IPS DF 6.9 (cell line): Measurements from ENCODE around the gene FHOD3.

Experiments used
- DNase-seq: peaks from one replicate; pipeline ENCODE4 v3.0.0-alpha.2; 2013; ENCODE audit warnings: low read depth, low spot score
- H3K27ac ChIP-seq: one replicate; pipeline ENCODE4 v1.5.1; 2013; ENCODE audit warnings: low read length, control low read depth
- H3K27me3 ChIP-seq: 2 replicates; pipeline ENCODE4 v1.6.1; 2013; ENCODE audit warnings: mild to moderate bottlenecking, low read length; ENCODE audit not compliant: control insufficient read depth, insufficient read depth
- H3K36me3 ChIP-seq: 2 replicates; pipeline ENCODE4 v1.6.1; 2013; ENCODE audit warnings: low read length; ENCODE audit not compliant: control insufficient read depth, insufficient read depth
- H3K4me1 ChIP-seq: 2 replicates; pipeline ENCODE4 v1.6.1; 2013; ENCODE audit warnings: low read length; ENCODE audit not compliant: control insufficient read depth, insufficient read depth
- H3K4me3 ChIP-seq: 2 replicates; pipeline ENCODE4 v1.5.1; 2013; ENCODE audit warnings: mild to moderate bottlenecking, low read length
- H3K9me3 ChIP-seq: 2 replicates; pipeline ENCODE4 v1.6.1; 2013; ENCODE audit warnings: low read length, inconsistent platforms; ENCODE audit not compliant: control insufficient read depth, insufficient read depth
- WGBS: extraction: QIAGEN DNeasy Blood & Tissue Kit; methylation state at CpG from one replicate; pipeline ENCODE4 v1.1.7; 2013; ENCODE audit warnings: mixed read lengths, missing lambda C conversion rate; ENCODE audit not compliant: insufficient read length, insufficient coverage; 5-methylcytosine and 5-hydroxymethylcytosine counted together

The FHOD3 gene

DNA sequence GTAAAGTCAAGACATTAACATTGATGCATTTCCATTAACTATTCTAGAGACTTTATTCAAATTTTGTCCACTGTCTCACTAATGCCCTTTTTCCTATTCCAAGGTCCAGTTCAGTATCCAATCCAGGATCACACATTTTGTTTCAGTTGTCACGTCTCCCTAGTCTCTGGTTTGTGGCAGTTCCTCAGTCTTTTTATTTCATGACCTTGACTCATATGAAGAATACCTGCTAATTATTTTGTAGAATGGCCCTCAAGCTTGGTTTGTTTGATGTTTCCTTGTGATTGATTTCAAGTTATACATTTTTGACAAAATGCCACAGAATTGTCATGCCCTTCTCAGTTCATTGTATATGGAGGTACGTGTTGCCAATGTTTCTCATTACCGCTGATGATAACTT lies 145.2 kb downstream of the FHOD3 start:
- WGBS = no CpG with 5 or more reads among the region's 3 CpGs
- DNase-seq = no peak
- Histone ChIP-seq H3K36me3 (no peaks in the 10 kb centered on the region), H3K4me3 (no peak overlapping the region), H3K27ac (no peak overlapping the region), H3K27me3 (no peaks in the 10 kb centered on the region), H3K4me1 (peaks cover 4% of the 10 kb centered on the region; the same call in 1 of the 2 replicates), H3K9me3 (no peaks in the 10 kb centered on the region)

GRCh38 chr18:36446059-36446458 lies 148.5 kb downstream of the FHOD3 start:
- Histone ChIP-seq H3K36me3 (no peaks in the 10 kb centered on the region), H3K27ac (no peak overlapping the region), H3K4me3 (no peak overlapping the region), H3K9me3 (no peaks in the 10 kb centered on the region), H3K4me1 (peaks cover 2% of the 10 kb centered on the region; the same call in 1 of the 2 replicates), H3K27me3 (no peaks in the 10 kb centered on the region)
- DNase-seq = no peak
- WGBS = no CpG with 5 or more reads among the region's 11 CpGs

- no peak for DNase-seq
- Histone ChIP-seq H3K9me3 (no peaks in the 10 kb centered on the region), H3K27me3 (no peaks in the 10 kb centered on the region), H3K36me3 (no peaks in the 10 kb centered on the region), H3K4me3 (no peak overlapping the region), H3K4me1 (peaks cover 6% of the 10 kb centered on the region), H3K27ac (peak overlapping the region; percentile 21)
- WGBS = no CpG with 5 or more reads among the region's 3 CpGs
Observed at GRCh38 chr18:36448384-36449290, 151.1 kb downstream of the FHOD3 start.

DNA sequence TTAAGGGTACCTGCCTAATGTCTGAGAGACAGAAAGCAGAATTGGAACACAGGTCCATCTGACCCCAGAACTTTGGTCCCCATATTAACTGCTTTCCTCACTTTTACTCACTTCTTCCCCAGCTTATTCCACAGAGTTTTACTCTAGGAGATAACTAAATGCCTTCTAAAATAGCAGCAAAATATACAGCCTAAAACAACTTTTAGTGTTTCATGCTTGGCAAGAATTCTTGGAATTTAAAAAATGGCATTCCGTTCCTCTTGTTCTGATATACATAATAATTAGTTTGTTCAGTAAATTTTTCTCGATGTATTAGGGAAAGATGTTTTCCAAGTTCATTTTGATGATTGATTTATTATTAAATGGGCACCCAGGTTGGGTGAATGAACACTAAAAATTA lies 151.9 kb downstream of the FHOD3 start:
- Histone ChIP-seq H3K27me3 (no peaks in the 10 kb centered on the region), H3K9me3 (no peaks in the 10 kb centered on the region), H3K36me3 (no peaks in the 10 kb centered on the region), H3K4me1 (peaks cover 7% of the 10 kb centered on the region), H3K27ac (peak overlapping the region; percentile 65), H3K4me3 (no peak overlapping the region)
- DNase-seq = no peak
- no CpG with 5 or more reads among the region's 2 CpGs for WGBS

DNA sequence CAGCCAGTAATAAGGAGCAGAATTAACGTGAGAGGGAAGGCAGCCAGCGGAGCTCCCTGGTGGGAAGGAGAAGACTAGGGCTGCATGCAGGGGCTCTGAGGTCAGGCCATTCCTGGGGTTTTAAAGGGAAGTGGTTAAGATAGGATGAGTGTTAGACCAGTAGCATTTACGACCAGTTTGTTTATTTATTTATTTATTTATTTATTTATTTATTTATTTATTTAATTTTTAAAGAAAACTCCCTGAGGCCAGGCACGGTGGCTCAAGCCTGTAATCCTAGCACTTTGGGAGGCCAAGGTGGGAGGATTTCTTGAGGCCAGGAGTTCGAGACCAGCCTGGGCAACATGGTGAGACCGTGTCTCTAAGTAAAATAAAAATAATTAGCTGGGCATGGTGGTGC lies 152.8 kb downstream of the FHOD3 start:
- Histone ChIP-seq H3K27ac (no peak overlapping the region), H3K4me1 (peaks cover 7% of the 10 kb centered on the region), H3K9me3 (no peaks in the 10 kb centered on the region), H3K36me3 (no peaks in the 10 kb centered on the region), H3K4me3 (no peak overlapping the region), H3K27me3 (no peaks in the 10 kb centered on the region)
- DNase-seq = no peak
- WGBS = no CpG with 5 or more reads among the region's 6 CpGs

DNA sequence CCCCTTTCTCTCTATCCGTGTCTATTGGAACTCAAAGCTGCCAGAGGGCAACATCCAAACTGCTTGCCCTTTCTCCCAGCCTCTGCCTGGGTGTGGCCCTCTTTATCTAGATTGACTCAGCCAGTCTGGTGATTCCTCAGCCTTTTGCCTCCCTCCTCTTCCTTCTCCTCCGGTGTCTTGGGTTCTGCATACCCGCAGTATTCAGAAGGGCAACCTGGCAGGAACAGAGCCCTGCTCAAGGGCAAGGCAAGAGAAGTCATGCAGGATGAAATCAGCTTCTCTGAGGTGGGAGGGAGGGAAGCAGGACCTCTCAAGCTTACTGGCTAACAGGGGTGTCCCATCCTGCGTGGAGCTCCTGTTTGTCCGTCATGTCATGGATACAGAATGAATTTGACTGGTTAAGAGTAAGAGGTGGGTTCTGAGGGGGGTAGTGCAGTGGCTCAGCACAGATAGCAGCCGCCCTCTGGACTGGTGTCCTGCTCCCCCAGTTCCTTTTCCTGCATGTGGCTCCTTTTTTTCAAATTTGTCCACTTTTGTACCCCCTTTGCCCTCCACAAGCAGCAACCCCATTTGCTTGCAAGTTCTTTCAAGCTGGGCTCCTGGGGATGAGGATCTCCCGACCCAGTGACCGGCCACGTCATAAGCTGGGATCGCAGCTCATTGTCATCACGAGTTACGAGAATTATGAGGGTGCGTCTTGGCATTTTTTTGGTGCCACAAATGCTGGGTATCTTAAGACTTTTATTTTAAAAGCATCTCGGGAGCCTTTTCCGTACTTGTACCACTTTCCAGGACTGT lies 154.1 kb downstream of the FHOD3 start:
- Histone ChIP-seq H3K27ac (no peak overlapping the region), H3K4me1 (peaks cover 7% of the 10 kb centered on the region), H3K36me3 (no peaks in the 10 kb centered on the region), H3K9me3 (no peaks in the 10 kb centered on the region), H3K4me3 (no peak overlapping the region), H3K27me3 (no peaks in the 10 kb centered on the region)
- no CpG with 5 or more reads among the region's 15 CpGs for WGBS
- no peak for DNase-seq

DNA sequence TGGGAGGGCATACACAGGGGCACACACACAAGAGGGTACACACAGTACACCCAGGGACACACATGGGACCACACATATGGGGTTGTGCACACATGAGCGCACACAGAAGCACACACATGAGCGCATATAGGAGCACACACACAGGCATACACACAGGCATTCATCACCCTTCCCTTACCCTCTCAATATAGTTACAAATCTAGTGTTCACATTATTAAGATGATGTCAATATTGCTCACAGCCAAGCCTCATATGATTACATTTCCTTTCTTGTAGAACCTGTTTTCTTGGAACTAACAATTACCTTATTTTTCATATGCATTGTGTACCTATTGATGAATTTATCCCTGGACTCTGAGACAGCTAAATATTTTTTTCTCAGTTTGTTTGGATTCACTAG lies 156.7 kb downstream of the FHOD3 start:
- no peaks in the 10 kb centered on the region for H3K27me3 ChIP-seq
- no CpG with 5 or more reads among the region's 2 CpGs for WGBS
- H3K27ac ChIP-seq = no peak overlapping the region
- H3K4me3 ChIP-seq = no peak overlapping the region
- H3K9me3 ChIP-seq = no peaks in the 10 kb centered on the region
- peaks cover 6% of the 10 kb centered on the region for H3K4me1 ChIP-seq
- DNase-seq = no peak
- H3K36me3 ChIP-seq = no peaks in the 10 kb centered on the region

DNA sequence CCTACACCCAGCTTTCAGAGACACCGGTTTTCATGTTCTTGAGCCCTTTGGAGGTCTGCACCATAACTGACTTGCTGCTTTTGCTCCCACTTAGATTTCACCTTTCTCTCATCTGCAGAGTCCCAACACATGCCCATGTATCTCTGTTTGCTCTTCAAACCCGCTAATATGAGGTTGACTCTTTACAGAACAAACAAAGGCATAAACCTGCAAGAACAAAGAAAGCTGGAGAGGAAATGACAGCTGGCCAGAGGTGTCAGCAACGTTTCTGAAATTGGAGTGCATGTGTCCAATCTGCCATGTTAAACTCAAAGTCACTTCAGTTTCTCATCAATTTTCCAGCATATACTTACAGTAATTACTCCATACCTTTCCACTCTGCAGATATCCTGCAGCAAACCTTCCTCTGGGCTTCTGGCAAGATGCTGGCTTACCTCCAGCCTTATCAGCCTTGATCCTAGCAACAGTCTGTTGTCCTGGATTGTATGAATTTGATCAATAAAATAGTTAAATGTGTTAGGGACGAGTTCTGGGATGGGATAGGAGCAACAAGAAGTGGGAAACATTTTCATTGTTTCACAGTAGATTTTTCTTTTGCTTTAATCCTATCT lies 157.4 kb downstream of the FHOD3 start:
- WGBS = no CpG with 5 or more reads among the region's 4 CpGs
- Histone ChIP-seq H3K4me1 (peaks cover 6% of the 10 kb centered on the region), H3K27ac (no peak overlapping the region), H3K4me3 (no peak overlapping the region), H3K27me3 (no peaks in the 10 kb centered on the region), H3K9me3 (no peaks in the 10 kb centered on the region), H3K36me3 (no peaks in the 10 kb centered on the region)
- DNase-seq = no peak

GRCh38 chr18:36455931-36456330 lies 158.4 kb downstream of the FHOD3 start:
- no peak overlapping the region for H3K27ac ChIP-seq
- no peak for DNase-seq
- H3K4me1 ChIP-seq = peaks cover 6% of the 10 kb centered on the region
- no CpG with 5 or more reads among the region's 4 CpGs for WGBS
- H3K36me3 ChIP-seq = no peaks in the 10 kb centered on the region
- H3K4me3 ChIP-seq = no peak overlapping the region
- H3K27me3 ChIP-seq = no peaks in the 10 kb centered on the region
- no peaks in the 10 kb centered on the region for H3K9me3 ChIP-seq

GRCh38 chr18:36456622-36457021 lies 159.1 kb downstream of the FHOD3 start:
- Histone ChIP-seq H3K9me3 (no peaks in the 10 kb centered on the region), H3K4me3 (no peak overlapping the region), H3K27ac (no peak overlapping the region), H3K36me3 (no peaks in the 10 kb centered on the region), H3K4me1 (peaks cover 4% of the 10 kb centered on the region; the same call in 1 of the 2 replicates), H3K27me3 (no peaks in the 10 kb centered on the region)
- DNase-seq = no peak
- WGBS = no CpG with 5 or more reads among the region's 1 CpG
